Stomach (tissue), 4 donors: Measurements from ENCODE around the gene RDH8.

Source experiments
- POLR2A ChIP-seq, 4 donors: fragments of 450-650 bp; IDR thresholded peaks; one replicate each; pipeline ENCODE4 v1.6.1; 2016; ENCODE audit warnings: antibody characterized with exemption in 4 of 4, control low read depth in 2 of 4, mild to moderate bottlenecking in 1 of 4, moderate library complexity in 1 of 4
- TF ChIP-seq, protein P1 (sequence below), 7 experiments: fragments of 450-650 bp in 4 of 7; fragments of 200-600 bp in 3 of 7; sonication (generic) in 3 of 7; IDR thresholded peaks; one replicate each; pipeline ENCODE4 v1.5.1; 2016 to 2019; ENCODE audit warnings: antibody characterized with exemption in 7 of 7, control low read depth in 2 of 7, mild to moderate bottlenecking in 1 of 7

DNA sequence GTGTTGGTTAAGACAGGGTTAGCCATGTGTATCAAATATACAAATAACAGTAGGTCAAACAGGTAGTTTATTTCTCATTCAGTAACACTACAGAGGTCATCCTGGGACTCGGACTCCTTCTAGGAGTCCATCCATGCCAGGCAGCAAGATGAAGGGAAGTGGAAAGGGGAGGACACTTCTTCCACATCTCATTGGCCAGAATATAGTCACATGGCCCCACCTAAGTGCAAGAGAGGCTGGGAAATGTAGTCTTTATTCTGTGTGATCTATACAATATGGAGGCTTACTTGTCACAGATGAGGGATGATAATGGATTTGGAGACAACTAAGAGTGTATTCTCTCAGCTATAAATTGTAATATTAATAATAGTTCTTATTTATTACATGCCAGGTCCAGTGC lies 31.1 kb downstream of the RDH8 start:
- no peak for TF ChIP-seq POLR2A (IDR thresholded peaks at IDR 0.05)
- TF ChIP-seq, protein P1, sequence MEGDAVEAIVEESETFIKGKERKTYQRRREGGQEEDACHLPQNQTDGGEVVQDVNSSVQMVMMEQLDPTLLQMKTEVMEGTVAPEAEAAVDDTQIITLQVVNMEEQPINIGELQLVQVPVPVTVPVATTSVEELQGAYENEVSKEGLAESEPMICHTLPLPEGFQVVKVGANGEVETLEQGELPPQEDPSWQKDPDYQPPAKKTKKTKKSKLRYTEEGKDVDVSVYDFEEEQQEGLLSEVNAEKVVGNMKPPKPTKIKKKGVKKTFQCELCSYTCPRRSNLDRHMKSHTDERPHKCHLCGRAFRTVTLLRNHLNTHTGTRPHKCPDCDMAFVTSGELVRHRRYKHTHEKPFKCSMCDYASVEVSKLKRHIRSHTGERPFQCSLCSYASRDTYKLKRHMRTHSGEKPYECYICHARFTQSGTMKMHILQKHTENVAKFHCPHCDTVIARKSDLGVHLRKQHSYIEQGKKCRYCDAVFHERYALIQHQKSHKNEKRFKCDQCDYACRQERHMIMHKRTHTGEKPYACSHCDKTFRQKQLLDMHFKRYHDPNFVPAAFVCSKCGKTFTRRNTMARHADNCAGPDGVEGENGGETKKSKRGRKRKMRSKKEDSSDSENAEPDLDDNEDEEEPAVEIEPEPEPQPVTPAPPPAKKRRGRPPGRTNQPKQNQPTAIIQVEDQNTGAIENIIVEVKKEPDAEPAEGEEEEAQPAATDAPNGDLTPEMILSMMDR (IDR thresholded peaks at IDR 0.05): no peak
